Measurements from ENCODE around the gene SCGN.

SCGN gene

GRCh38 chr6:25641377-25641776 is 10.6 kb upstream of the SCGN start:
- no peak for DNase-seq

- DNase-seq = no peak
Observed at GRCh38 chr6:25641940-25642666, 9.9 kb upstream of the SCGN start.

GRCh38 chr6:25642667-25643328 is 9.2 kb upstream of the SCGN start:
- no peak for DNase-seq

GRCh38 chr6:25645916-25646315 is 6.1 kb upstream of the SCGN start:
- DNase-seq = no peak

GRCh38 chr6:25649611-25650010 is 2.4 kb upstream of the SCGN start:
- DNase-seq = no peak

GRCh38 chr6:25655723-25656122 is 3.7 kb downstream of the SCGN start:
- DNase-seq = no peak

- no peak for DNase-seq
Observed at GRCh38 chr6:25659633-25660368, 7.8 kb downstream of the SCGN start.

- DNase-seq = no peak
Observed at GRCh38 chr6:25660512-25660911, 8.5 kb downstream of the SCGN start.

- DNase-seq = no peak
Observed at GRCh38 chr6:25661129-25661779, 9.2 kb downstream of the SCGN start.

GRCh38 chr6:25665455-25665854 is 13.4 kb downstream of the SCGN start:
- no peak for DNase-seq

- no peak for DNase-seq
Observed at GRCh38 chr6:25669413-25669812, 17.4 kb downstream of the SCGN start.

GRCh38 chr6:25670208-25670607 is 18.2 kb downstream of the SCGN start:
- no peak for DNase-seq

- no peak for DNase-seq
Observed at GRCh38 chr6:25670793-25671513, 18.9 kb downstream of the SCGN start.

- DNase-seq = no peak
Observed at GRCh38 chr6:25671652-25672051, 19.6 kb downstream of the SCGN start.

- DNase-seq = no peak
Observed at GRCh38 chr6:25675167-25675566, 23.2 kb downstream of the SCGN start.

- no peak for DNase-seq
Observed at GRCh38 chr6:25676775-25677174, 24.8 kb downstream of the SCGN start.

- no peak for DNase-seq
Observed at GRCh38 chr6:25681848-25682247, 29.8 kb downstream of the SCGN start.

GRCh38 chr6:25682324-25682723 is 30.3 kb downstream of the SCGN start:
- no peak for DNase-seq

GRCh38 chr6:25684565-25684964 is 32.5 kb downstream of the SCGN start:
- no peak for DNase-seq

GRCh38 chr6:25685251-25685650 is 33.2 kb downstream of the SCGN start:
- DNase-seq = no peak

- no peak for DNase-seq
Observed at GRCh38 chr6:25685896-25686295, 33.9 kb downstream of the SCGN start.

- DNase-seq = no peak
Observed at GRCh38 chr6:25686856-25687255, 34.8 kb downstream of the SCGN start.

- no peak for DNase-seq
Observed at GRCh38 chr6:25689966-25690365, 38.0 kb downstream of the SCGN start.
